ENCODE data around the gene CACNA2D1.
A peak's percentile ranks its signal among the peaks of the same experiment; 100 is the strongest.
"Not testable (repeated sequence)": the region's sequence is repeated elsewhere in the genome, so short reads cannot be mapped to it uniquely, and the experiment has no call there.

The CACNA2D1 gene

GRCh38 chr7:82021713-82022112 lies 421.9 kb downstream of the CACNA2D1 start:
- peak; percentile 93 for FAIRE-seq

GRCh38 chr7:82021036-82021435 lies 422.5 kb downstream of the CACNA2D1 start:
- no peak for FAIRE-seq

GRCh38 chr7:82019551-82020475 lies 423.8 kb downstream of the CACNA2D1 start:
- peak; percentile 97 for FAIRE-seq

GRCh38 chr7:82018226-82018625 lies 425.4 kb downstream of the CACNA2D1 start:
- FAIRE-seq, result no peak

- peak; percentile 99 for FAIRE-seq
These were observed 426.1 kb downstream of the CACNA2D1 start for GRCh38 chr7:82017334-82017943.

GRCh38 chr7:82015751-82016150 lies 427.8 kb downstream of the CACNA2D1 start:
- no peak for FAIRE-seq

- not testable (repeated sequence) for FAIRE-seq
These were observed 429.0 kb downstream of the CACNA2D1 start for GRCh38 chr7:82014574-82014973.

- no peak for FAIRE-seq
These were observed 431.1 kb downstream of the CACNA2D1 start for GRCh38 chr7:82012453-82012852.

- FAIRE-seq, result no peak
These were observed 433.2 kb downstream of the CACNA2D1 start for GRCh38 chr7:82010416-82010815.

GRCh38 chr7:82007315-82007714 lies 436.3 kb downstream of the CACNA2D1 start:
- no peak for FAIRE-seq

GRCh38 chr7:82005056-82005455 lies 438.5 kb downstream of the CACNA2D1 start:
- FAIRE-seq, result no peak

- FAIRE-seq, result no peak
These were observed 450.4 kb downstream of the CACNA2D1 start for GRCh38 chr7:81993186-81993585.

- FAIRE-seq, result no peak
These were observed 453.2 kb downstream of the CACNA2D1 start for GRCh38 chr7:81990395-81990794.

GRCh38 chr7:81986723-81987470 lies 456.7 kb downstream of the CACNA2D1 start:
- no peak for FAIRE-seq

- FAIRE-seq, result no peak
These were observed 460.2 kb downstream of the CACNA2D1 start for GRCh38 chr7:81983406-81983805.

GRCh38 chr7:81973117-81973516 lies 470.5 kb downstream of the CACNA2D1 start:
- FAIRE-seq, result no peak

- FAIRE-seq, result no peak
These were observed 483.6 kb downstream of the CACNA2D1 start for GRCh38 chr7:81960026-81960425.

GRCh38 chr7:81957517-81957916 lies 486.1 kb downstream of the CACNA2D1 start:
- FAIRE-seq, result no peak

- FAIRE-seq, result peak; percentile 98
These were observed 487.1 kb downstream of the CACNA2D1 start for GRCh38 chr7:81956520-81956919.

- no peak for FAIRE-seq
These were observed 494.3 kb downstream of the CACNA2D1 start for GRCh38 chr7:81949306-81949705.

GRCh38 chr7:81944058-81944457 lies 499.5 kb downstream of the CACNA2D1 start:
- no peak for FAIRE-seq

GRCh38 chr7:81937091-81937490 lies 506.5 kb downstream of the CACNA2D1 start:
- peak; percentile 88 for FAIRE-seq

- FAIRE-seq, result no peak
These were observed 508.8 kb downstream of the CACNA2D1 start for GRCh38 chr7:81934596-81935301.

Measured in TTC549 (cell line).